HUES48 (cell line): Measurements from ENCODE around the gene WNT3.
"Not testable (repeated sequence)": the region's sequence is repeated elsewhere in the genome, so short reads cannot be mapped to it uniquely, and the experiment has no call there.

ENCODE experiments used
- H3K27ac ChIP-seq: one replicate; pipeline ENCODE4 v1.7.0; 2013; ENCODE audit warnings: low read depth, low read length, inconsistent platforms
- H3K27me3 ChIP-seq: 2 replicates; pipeline ENCODE4 v1.6.1; 2013; ENCODE audit warnings: mild to moderate bottlenecking, low read length; ENCODE audit not compliant: control insufficient read depth, insufficient read depth
- H3K36me3 ChIP-seq: 2 replicates; pipeline ENCODE4 v1.6.1; 2013; ENCODE audit warnings: low read length; ENCODE audit not compliant: control insufficient read depth, insufficient read depth
- H3K4me1 ChIP-seq: 2 replicates; pipeline ENCODE4 v1.6.1; 2013; ENCODE audit warnings: mild to moderate bottlenecking, low read length; ENCODE audit not compliant: control insufficient read depth, insufficient read depth
- H3K4me3 ChIP-seq: 2 replicates; pipeline ENCODE4 v1.5.1; 2013; ENCODE audit warnings: mild to moderate bottlenecking, low read depth, low read length
- H3K9ac ChIP-seq: 2 replicates; pipeline ENCODE4 v1.6.1; 2013; ENCODE audit warnings: mild to moderate bottlenecking, low read depth, low read length, moderate library complexity
- H3K9me3 ChIP-seq: 2 replicates; pipeline ENCODE4 v1.6.1; 2013; ENCODE audit warnings: low read length; ENCODE audit not compliant: control insufficient read depth, insufficient read depth

WNT3 gene

GRCh38 chr17:46851029-46851741, 32.7 kb upstream of the WNT3 start, which contains the start of gene WNT9B:
TSS of gene WNT9B (plus strand) at chr17:46851583. CDS start at chr17:46851639, 56 bp downstream.
- Histone ChIP-seq H3K27me3 (peaks cover 63% of the 10 kb centered on the region), H3K4me1 (peaks cover 8% of the 10 kb centered on the region; the same call in 1 of the 2 replicates), H3K27ac (no peak within 1 kb of the TSS), H3K9me3 (no peaks in the 10 kb centered on the region), H3K4me3 (peak within 1 kb of the TSS; percentile 72), H3K36me3 (no peaks in the 10 kb centered on the region), H3K9ac (no peak within 1 kb of the TSS)

DNA sequence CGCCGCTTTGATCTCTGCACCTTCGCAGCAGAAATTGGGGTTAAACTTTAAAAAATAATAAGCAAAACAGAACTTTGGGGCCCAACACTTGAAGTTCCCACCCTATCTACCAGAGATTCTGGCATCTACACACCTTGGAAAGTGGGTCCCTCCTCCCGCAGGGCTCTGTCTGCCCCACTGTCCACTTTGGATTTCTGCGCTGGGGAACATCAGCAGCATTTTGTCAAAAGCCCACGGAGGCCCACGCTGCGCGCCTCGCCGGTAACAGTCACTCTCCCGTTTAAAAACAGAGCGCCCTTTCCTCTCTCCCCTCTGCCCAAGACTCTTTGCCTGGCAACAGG, 32.2 kb upstream of the WNT3 start:
- no peak overlapping the region for H3K9ac ChIP-seq
- peak overlapping the region; percentile 65 for H3K4me3 ChIP-seq
- peaks cover 8% of the 10 kb centered on the region; the same call in 1 of the 2 replicates for H3K4me1 ChIP-seq
- H3K9me3 ChIP-seq = no peaks in the 10 kb centered on the region
- H3K27me3 ChIP-seq = peaks cover 63% of the 10 kb centered on the region
- H3K27ac ChIP-seq = no peak overlapping the region
- H3K36me3 ChIP-seq = no peaks in the 10 kb centered on the region

DNA sequence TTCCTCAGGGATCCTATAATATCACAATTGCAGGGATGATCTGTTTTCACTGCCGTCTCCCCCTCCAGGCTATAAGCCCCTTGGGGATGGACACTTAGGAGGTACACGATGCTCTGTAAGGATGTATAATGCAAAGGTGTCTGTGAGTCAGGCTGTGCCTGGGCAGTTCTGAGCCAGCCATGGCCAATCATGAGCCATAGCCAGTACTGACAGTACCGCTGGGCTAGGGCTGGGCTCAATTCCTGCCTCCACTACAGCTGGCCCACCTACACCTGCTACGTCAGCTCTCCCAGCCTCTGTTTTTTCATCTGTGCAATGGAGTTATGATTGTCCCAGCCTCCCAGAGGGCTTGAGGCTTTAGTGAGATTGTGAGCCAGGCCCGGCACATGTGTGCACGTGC, 30.0 kb upstream of the WNT3 start:
- H3K27me3 ChIP-seq = peaks cover 56% of the 10 kb centered on the region
- no peak overlapping the region for H3K9ac ChIP-seq
- H3K9me3 ChIP-seq = no peaks in the 10 kb centered on the region
- no peak overlapping the region for H3K4me3 ChIP-seq
- H3K4me1 ChIP-seq = no peaks in the 10 kb centered on the region
- H3K27ac ChIP-seq = no peak overlapping the region
- no peaks in the 10 kb centered on the region for H3K36me3 ChIP-seq

GRCh38 chr17:46847204-46848191, 29.0 kb upstream of the WNT3 start:
- Histone ChIP-seq H3K27me3 (peaks cover 46% of the 10 kb centered on the region), H3K27ac (no peak overlapping the region), H3K36me3 (no peaks in the 10 kb centered on the region), H3K9me3 (peaks cover 8% of the 10 kb centered on the region; the same call in 1 of the 2 replicates), H3K4me3 (no peak overlapping the region), H3K4me1 (no peaks in the 10 kb centered on the region), H3K9ac (no peak overlapping the region)

DNA sequence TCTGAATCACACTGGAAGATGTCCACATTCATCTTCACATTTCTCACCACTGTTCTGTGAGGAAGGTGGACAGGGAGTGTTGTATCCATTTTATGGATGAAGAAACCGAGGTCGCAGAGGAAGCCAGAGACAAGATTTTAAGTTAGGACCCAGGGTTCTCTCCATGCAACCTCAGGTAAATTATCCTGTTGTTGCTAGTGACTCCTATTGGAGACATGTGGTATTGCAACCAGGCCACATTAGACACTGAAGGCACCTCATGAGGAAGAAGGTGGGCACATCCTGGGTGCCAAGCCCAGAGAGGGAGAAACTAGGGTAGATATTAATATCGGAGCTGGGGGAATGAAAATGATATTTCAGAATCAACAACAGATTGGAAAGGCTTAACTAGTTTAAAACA, 24.3 kb upstream of the WNT3 start:
- no peaks in the 10 kb centered on the region for H3K4me1 ChIP-seq
- H3K36me3 ChIP-seq = no peaks in the 10 kb centered on the region
- H3K9ac ChIP-seq = no peak overlapping the region
- peaks cover 15% of the 10 kb centered on the region for H3K27me3 ChIP-seq
- H3K4me3 ChIP-seq = no peak overlapping the region
- no peak overlapping the region for H3K27ac ChIP-seq
- H3K9me3 ChIP-seq = peaks cover 8% of the 10 kb centered on the region; the same call in 1 of the 2 replicates

DNA sequence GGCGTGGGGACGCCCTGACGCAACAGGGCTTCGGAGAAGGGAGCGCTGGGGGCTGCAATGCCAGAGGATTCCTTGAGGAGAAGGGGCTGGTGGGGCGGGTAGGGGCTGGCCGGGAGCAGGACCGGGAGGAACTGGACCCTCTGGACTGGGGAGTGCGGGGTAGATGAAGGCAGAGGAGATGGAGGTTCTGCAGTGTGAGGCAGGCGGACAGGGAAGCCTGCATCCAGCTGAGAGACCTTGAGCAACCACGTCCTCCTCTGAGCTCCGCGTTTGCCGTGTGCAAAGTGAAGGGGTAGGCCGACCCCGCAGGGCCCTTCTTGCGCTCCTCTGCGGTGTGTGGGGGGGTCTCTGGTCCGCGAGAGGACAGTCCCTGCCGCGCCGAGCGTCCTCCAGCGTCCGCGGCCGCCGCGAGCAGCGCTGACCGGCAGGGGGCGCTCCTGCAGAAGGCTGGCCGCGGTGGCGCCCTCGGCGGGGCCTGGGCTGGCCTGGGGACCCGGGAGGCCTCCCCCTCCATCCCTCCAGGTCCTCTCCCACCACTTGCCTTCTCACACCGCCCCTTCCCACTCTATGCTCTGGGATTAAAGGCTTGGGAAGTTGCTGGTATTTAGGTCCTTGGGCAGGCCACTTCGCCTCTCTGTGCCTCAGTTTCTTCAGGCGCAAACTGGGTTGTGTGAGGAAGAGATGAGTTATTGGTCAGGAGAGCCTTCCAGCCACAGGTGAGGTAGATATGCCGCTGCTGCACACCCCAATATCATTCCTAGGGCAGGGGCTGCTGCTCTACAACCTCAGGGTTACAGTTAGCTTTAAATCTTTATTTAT, 23.3 kb upstream of the WNT3 start:
- peak overlapping the region; percentile 59 for H3K4me3 ChIP-seq
- H3K27ac ChIP-seq = no peak overlapping the region
- peaks cover 8% of the 10 kb centered on the region; the same call in 1 of the 2 replicates for H3K9me3 ChIP-seq
- no peaks in the 10 kb centered on the region for H3K36me3 ChIP-seq
- peaks cover 15% of the 10 kb centered on the region for H3K27me3 ChIP-seq
- H3K9ac ChIP-seq = no peak overlapping the region
- H3K4me1 ChIP-seq = no peaks in the 10 kb centered on the region

GRCh38 chr17:46840596-46840995, 22.1 kb upstream of the WNT3 start:
- not testable (repeated sequence) for H3K27ac ChIP-seq, H3K4me3 ChIP-seq, H3K9ac ChIP-seq, H3K9me3 ChIP-seq, H3K4me1 ChIP-seq, H3K36me3 ChIP-seq
- peaks cover 11% of the 10 kb centered on the region for H3K27me3 ChIP-seq

DNA sequence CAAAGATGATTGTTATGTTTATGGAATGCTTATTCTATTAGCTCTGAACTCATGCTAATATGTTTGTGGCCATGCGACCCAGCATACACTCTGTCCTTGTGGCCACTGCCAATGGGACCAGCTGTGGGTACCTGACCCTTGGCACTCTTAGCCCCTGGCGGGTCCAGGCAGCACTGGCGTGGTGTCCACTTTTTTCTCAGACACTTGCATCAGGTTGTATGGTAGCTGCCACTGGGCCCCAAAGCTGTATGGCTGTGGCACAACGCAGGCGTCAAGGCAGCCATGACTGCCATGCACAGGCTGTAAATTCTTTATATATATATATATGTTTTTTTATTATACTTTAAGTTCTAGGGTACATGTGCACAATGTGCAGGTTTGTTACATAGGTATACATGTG, 20.7 kb upstream of the WNT3 start:
- Histone ChIP-seq H3K36me3 (no peaks in the 10 kb centered on the region), H3K4me3 (no peak overlapping the region), H3K27ac (no peak overlapping the region), H3K9ac (no peak overlapping the region), H3K9me3 (peaks cover 8% of the 10 kb centered on the region; the same call in 1 of the 2 replicates), H3K27me3 (peaks cover 13% of the 10 kb centered on the region), H3K4me1 (no peaks in the 10 kb centered on the region)

DNA sequence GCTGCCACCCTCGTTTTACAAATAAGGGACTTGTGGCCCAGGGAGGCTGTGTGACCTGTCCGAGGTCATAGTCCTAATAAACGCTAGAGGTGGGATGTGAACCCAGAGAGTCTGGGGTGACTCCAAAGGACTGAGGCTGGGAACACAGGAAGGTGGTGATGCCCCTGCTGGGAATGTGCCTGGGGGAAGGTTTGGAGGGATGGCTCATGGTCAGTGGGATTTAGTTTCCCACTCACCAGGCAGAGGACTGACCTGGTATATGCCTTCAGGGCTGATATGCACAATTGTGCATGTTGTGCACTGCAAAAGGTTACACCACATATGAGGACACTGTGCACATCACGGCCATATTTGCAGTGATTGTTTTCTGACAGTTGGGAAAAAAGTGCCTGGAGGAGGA, 19.0 kb upstream of the WNT3 start:
- Histone ChIP-seq H3K9ac (no peak overlapping the region), H3K4me3 (no peak overlapping the region)

GRCh38 chr17:46836500-46836899, 18.0 kb upstream of the WNT3 start:
- Histone ChIP-seq H3K4me1 (peaks cover 14% of the 10 kb centered on the region), H3K9ac (no peak overlapping the region), H3K27me3 (peaks cover 35% of the 10 kb centered on the region), H3K36me3 (no peaks in the 10 kb centered on the region), H3K9me3 (no peaks in the 10 kb centered on the region), H3K27ac (no peak overlapping the region), H3K4me3 (no peak overlapping the region)

More for the DNA sequence above, 19.0 kb upstream of the WNT3 start:
- Histone ChIP-seq H3K36me3 (no peaks in the 10 kb centered on the region), H3K27ac (no peak overlapping the region), H3K9me3 (no peaks in the 10 kb centered on the region), H3K4me1 (peaks cover 6% of the 10 kb centered on the region), H3K27me3 (peaks cover 30% of the 10 kb centered on the region)
